GM12891 (cell line): ENCODE data around the gene TTC39C.

Source experiments
- PAX5 ChIP-seq: IDR thresholded peaks from 2 replicates; pipeline ENCODE4 v1.6.1; 2011; ENCODE audit warnings: low read length, moderate library complexity, mild to moderate bottlenecking; ENCODE audit not compliant: insufficient read depth, severe bottlenecking
- POLR2A ChIP-seq: IDR thresholded peaks from 2 replicates; pipeline ENCODE4 v1.6.1; 2011; ENCODE audit warnings: low read depth, low read length, control low read depth
- POLR2AphosphoS5 ChIP-seq: IDR thresholded peaks from 2 replicates; pipeline ENCODE4 v1.6.1; 2011; ENCODE audit warnings: low read depth, low read length, control low read depth
- SPI1 ChIP-seq: IDR thresholded peaks from 2 replicates; pipeline ENCODE4 v1.6.1; 2011; ENCODE audit warnings: low read depth, low read length, control low read depth
- TAF1 ChIP-seq: IDR thresholded peaks from 2 replicates; pipeline ENCODE4 v1.6.1; 2011; ENCODE audit warnings: low read depth, low read length, control low read depth

DNA sequence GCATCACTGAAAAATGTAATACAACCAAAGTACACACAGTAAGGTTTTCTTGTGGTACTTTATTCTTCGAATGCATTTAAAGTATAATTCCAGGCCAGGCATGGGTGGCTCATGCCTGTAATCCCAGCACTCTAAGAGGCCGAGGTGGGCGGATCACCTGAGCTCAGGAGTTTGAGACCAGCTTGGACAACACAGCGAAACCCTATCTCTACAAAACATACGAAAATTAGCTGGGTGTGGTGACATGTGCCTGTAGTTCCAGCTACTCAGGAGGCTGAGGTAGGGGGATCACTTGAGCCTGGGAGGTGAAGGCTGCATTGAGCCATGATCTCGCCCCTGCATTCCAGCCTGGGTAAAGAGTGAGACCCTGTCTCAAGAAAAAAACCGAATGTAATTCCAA lies 3.9 kb upstream of the TTC39C start:
- TF ChIP-seq TAF1 = no peak
- TF ChIP-seq POLR2A = no peak
- TF ChIP-seq POLR2AphosphoS5 = no peak
- no peak for TF ChIP-seq SPI1
- no peak for TF ChIP-seq PAX5
